Measurements from ENCODE around the gene LGI2. TPM values are rescaled to one million over a fixed set of nuclear protein-coding genes. Genes with fewer than 3 reads are reported as not detected.

Gene LGI2
- total RNA-seq, 1 donor from 2014 or later = 0.08 TPM

DNA sequence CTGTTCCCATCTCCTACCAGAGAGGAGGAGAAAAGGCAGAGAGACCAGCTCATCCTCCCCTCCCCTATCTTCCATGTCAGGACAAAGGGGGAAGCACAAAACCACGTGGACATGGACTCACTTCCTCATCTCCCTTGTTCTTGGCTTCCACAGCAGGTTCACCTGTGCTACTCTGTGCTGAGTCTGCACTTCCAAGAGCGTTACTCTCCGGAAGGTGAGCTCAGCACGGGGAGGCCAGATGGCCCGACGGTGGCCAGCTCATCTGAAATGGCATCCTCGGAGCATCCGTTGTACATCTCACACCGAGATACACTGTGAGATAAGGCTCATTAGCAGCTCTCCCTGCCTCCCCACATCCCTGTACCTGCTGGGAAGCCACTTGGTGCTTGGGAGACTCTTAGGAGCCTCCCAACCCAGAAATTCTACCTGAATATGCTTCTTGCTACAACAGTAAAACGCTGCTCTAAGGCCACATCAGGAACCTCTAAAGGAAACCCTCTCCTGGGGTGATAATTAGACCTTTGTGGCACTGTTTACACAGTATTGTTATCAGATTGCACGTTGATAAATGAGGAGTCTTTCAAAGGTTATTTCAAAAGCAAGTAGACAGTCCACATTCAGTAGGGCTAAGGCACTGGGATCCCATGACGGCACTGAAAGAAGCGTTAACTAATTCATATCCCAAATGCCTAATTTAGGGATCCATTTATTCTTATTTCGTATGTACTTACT is 19.4 kb downstream of the LGI2 start:
- no peak overlapping the region for H3K27ac Mint-ChIP-seq (ENCODE audit: unreplicated experiment)
- H3K27me3 Mint-ChIP-seq (ENCODE audit: unreplicated experiment) = peaks cover 19% of the 10 kb centered on the region
- H3K4me1 Mint-ChIP-seq (ENCODE audit: unreplicated experiment) = no peaks in the 10 kb centered on the region
- no peaks in the 10 kb centered on the region for H3K36me3 Mint-ChIP-seq (ENCODE audit: unreplicated experiment)
- DNase-seq (ENCODE audit: extremely low spot score, unreplicated experiment) = no peak
- H3K4me3 Mint-ChIP-seq (ENCODE audit: unreplicated experiment) = no peak overlapping the region
- TF ChIP-seq, protein P1, sequence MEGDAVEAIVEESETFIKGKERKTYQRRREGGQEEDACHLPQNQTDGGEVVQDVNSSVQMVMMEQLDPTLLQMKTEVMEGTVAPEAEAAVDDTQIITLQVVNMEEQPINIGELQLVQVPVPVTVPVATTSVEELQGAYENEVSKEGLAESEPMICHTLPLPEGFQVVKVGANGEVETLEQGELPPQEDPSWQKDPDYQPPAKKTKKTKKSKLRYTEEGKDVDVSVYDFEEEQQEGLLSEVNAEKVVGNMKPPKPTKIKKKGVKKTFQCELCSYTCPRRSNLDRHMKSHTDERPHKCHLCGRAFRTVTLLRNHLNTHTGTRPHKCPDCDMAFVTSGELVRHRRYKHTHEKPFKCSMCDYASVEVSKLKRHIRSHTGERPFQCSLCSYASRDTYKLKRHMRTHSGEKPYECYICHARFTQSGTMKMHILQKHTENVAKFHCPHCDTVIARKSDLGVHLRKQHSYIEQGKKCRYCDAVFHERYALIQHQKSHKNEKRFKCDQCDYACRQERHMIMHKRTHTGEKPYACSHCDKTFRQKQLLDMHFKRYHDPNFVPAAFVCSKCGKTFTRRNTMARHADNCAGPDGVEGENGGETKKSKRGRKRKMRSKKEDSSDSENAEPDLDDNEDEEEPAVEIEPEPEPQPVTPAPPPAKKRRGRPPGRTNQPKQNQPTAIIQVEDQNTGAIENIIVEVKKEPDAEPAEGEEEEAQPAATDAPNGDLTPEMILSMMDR (IDR thresholded peaks at IDR 0.05) = no peak
- H3K9me3 Mint-ChIP-seq (ENCODE audit: unreplicated experiment) = no peaks in the 10 kb centered on the region

GRCh38 chr4:25007598-25007997 is 23.1 kb downstream of the LGI2 start:
- Mint-ChIP-seq H3K4me1 (ENCODE audit: unreplicated experiment) (no peaks in the 10 kb centered on the region), H3K36me3 (ENCODE audit: unreplicated experiment) (no peaks in the 10 kb centered on the region), H3K9me3 (ENCODE audit: unreplicated experiment) (no peaks in the 10 kb centered on the region), H3K4me3 (ENCODE audit: unreplicated experiment) (no peak overlapping the region), H3K27me3 (ENCODE audit: unreplicated experiment) (peaks cover 17% of the 10 kb centered on the region), H3K27ac (ENCODE audit: unreplicated experiment) (no peak overlapping the region)
- TF ChIP-seq, protein P1 (IDR thresholded peaks at IDR 0.05) = no peak
- no peak for DNase-seq (ENCODE audit: extremely low spot score, unreplicated experiment)

GRCh38 chr4:25002681-25003080 is 28.1 kb downstream of the LGI2 start:
- peaks cover 26% of the 10 kb centered on the region for H3K27me3 Mint-ChIP-seq (ENCODE audit: unreplicated experiment)
- DNase-seq (ENCODE audit: extremely low spot score, unreplicated experiment) = no peak
- TF ChIP-seq, protein P1 (IDR thresholded peaks at IDR 0.05) = no peak
- no peak overlapping the region for H3K4me3 Mint-ChIP-seq (ENCODE audit: unreplicated experiment)
- H3K27ac Mint-ChIP-seq (ENCODE audit: unreplicated experiment) = no peak overlapping the region
- no peaks in the 10 kb centered on the region for H3K36me3 Mint-ChIP-seq (ENCODE audit: unreplicated experiment)
- H3K9me3 Mint-ChIP-seq (ENCODE audit: unreplicated experiment) = no peaks in the 10 kb centered on the region
- no peaks in the 10 kb centered on the region for H3K4me1 Mint-ChIP-seq (ENCODE audit: unreplicated experiment)

DNA sequence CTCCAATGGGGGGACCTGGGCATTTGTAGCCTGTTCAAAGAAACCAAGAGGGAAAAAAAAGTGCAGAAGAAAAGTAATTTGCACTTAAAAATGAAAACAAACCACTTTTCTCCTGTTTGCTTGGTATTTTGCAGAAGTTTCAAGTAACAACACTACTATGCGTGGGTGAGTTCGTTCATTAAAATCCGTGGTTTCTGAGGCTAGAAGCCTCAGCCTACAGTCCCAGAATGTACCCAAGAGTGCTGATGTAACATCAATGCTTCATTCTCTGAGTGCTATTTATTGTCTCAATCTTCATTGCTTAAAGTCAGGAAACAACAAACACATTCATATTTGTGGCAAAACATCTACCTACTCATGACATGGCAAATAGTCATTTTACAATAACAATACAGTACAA is 29.2 kb downstream of the LGI2 start:
- DNase-seq (ENCODE audit: extremely low spot score, unreplicated experiment) = no peak
- Mint-ChIP-seq H3K4me1 (ENCODE audit: unreplicated experiment) (no peaks in the 10 kb centered on the region), H3K27me3 (ENCODE audit: unreplicated experiment) (peaks cover 26% of the 10 kb centered on the region), H3K4me3 (ENCODE audit: unreplicated experiment) (no peak overlapping the region), H3K36me3 (ENCODE audit: unreplicated experiment) (no peaks in the 10 kb centered on the region), H3K27ac (ENCODE audit: unreplicated experiment) (no peak overlapping the region), H3K9me3 (ENCODE audit: unreplicated experiment) (no peaks in the 10 kb centered on the region)
- TF ChIP-seq, protein P1 (IDR thresholded peaks at IDR 0.05) = no peak

GRCh38 chr4:25000639-25001038 is 30.1 kb downstream of the LGI2 start:
- H3K4me3 Mint-ChIP-seq (ENCODE audit: unreplicated experiment) = no peak overlapping the region
- H3K27ac Mint-ChIP-seq (ENCODE audit: unreplicated experiment) = no peak overlapping the region
- H3K9me3 Mint-ChIP-seq (ENCODE audit: unreplicated experiment) = no peaks in the 10 kb centered on the region
- no peak for DNase-seq (ENCODE audit: extremely low spot score, unreplicated experiment)
- no peaks in the 10 kb centered on the region for H3K4me1 Mint-ChIP-seq (ENCODE audit: unreplicated experiment)
- TF ChIP-seq, protein P1 (IDR thresholded peaks at IDR 0.05) = no peak
- peaks cover 23% of the 10 kb centered on the region for H3K27me3 Mint-ChIP-seq (ENCODE audit: unreplicated experiment)
- H3K36me3 Mint-ChIP-seq (ENCODE audit: unreplicated experiment) = no peaks in the 10 kb centered on the region

All from osteocyte (in vitro differentiated cells).